HG03159 (cell line): Measurements from ENCODE around the gene PATE3.

Source experiments
- ATAC-seq: cut with Tn5 transposase; IDR thresholded peaks from one replicate; pipeline ENCODE4 v1.9.1; 2021; ENCODE audit warnings: mild to moderate bottlenecking, moderate library complexity; ENCODE audit not compliant: unreplicated experiment

The PATE3 gene

DNA sequence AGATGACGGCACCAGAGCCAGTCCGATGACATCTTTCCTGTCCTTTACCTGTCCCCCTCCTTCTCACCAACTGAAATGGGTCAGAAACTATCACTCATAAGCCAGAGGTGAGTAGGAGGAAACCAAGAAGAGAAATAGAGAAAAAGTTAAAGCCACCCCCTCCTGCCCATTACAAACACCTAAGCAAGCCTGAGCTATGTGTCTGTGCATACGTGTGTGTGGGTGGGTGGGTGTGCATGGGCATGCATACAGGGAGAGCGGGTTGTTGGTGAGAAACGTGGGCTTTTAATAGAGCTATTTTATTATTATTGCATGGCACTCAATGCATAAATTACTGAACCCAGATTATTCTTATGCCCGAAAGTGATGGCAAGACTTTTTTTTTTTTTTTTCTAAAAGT lies 47.8 kb downstream of the PATE3 start:
- ATAC-seq = no peak
